GM19351 (cell line): Measurements from ENCODE around the gene LRRC75A.

Experiments used
- ATAC-seq: cut with Tn5 transposase; IDR thresholded peaks from one replicate; pipeline ENCODE4 v1.9.1; 2021; ENCODE audit warnings: mild to moderate bottlenecking, moderate library complexity; ENCODE audit not compliant: unreplicated experiment

LRRC75A gene

GRCh38 chr17:16494059-16494458 lies 2.1 kb upstream of the LRRC75A start:
- ATAC-seq: no peak

DNA sequence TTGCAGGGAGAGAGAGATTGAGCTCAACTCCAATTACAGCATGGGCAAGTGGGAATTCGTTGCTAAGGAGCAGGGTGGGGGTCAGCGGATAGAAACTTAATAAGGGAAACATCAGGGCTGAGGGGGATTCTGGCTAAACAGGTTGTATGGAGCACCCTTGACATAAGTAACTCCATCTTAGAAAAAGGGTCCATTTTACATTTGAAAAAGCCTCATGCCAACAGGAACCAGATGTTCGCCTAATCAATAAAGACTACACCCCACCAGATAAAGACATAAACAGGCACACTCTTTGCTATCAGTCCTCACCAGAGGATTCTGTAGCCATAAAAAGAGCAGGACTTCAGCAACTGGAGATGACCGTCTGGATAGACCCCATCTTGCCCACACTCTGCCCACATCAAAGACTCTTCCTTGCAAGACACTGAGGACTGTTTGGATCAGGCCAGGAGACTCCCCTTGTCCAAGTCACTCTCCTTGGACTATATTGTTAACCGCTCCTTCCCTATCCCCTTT lies 1.6 kb upstream of the LRRC75A start:
- no peak for ATAC-seq

DNA sequence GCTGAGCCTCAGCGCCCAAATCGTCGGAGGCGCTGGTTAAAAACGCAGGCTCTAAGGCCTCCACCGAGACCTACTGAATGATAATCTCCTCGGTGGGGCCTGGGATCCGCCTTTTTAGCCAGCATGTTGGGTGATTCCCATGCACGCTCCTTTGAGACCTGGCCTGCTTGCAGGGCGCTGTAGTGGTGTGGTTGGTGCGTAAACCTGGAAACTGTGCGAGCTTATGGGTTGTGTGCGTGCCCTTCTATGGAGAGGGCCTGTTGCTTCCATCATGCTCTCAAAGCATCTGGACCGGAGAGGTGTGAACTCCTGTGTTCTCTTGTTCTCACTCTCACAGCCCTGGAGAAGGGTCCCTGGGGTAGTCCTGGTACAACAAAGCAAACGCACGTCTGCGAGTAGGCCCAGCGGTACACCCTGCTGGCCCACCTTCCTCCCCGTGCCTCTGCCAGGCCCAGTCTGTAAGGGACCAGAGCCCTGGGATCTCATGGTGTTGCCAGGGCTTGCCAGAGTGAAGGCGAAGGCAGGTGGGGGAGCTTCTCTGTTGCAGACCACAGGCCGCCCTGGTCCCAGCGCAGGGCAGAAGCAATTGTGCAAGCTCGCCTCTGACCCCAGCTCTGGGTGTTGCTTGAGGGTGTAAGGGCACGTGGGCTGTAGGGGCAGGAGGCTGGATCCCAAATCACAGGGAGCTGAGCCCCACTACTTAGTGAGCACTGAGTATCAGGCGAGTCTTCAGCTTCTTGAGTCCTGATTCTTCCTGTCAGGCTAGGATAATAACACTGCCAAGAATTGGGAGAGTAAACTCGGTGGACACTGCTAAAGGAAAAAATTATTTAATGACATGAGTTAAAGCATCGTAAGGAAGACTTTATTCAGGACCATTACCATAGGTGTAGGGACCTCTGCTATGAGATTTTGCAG lies 879 bp upstream of the LRRC75A start:
- ATAC-seq: no peak

GRCh38 chr17:16491131-16491702 lies 776 bp downstream of the LRRC75A start:
- ATAC-seq: no peak

GRCh38 chr17:16489431-16489830 lies 2.6 kb downstream of the LRRC75A start:
- ATAC-seq: no peak

DNA sequence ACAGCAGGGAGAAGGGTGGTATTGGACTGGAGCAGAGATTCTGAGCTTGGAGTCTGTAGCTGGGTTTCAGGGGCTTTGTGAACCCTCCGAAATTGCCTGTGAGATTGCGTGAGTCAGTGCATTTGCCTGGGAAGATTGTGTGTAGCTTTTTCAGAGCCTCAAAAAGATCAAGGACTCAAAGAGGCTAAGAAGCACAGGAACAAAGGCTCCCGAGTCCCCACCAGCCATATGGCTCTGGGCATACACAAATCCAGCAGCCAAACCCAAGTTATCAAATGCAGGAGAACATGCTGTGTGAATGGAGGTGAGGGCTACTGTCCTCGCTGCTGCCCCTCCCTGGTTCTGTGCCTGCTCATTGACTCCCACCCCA lies 3.0 kb downstream of the LRRC75A start:
- no peak for ATAC-seq

GRCh38 chr17:16488186-16488967 lies 3.6 kb downstream of the LRRC75A start:
- no peak for ATAC-seq

- ATAC-seq: no peak
These were observed 5.4 kb downstream of the LRRC75A start for GRCh38 chr17:16486373-16487250.

DNA sequence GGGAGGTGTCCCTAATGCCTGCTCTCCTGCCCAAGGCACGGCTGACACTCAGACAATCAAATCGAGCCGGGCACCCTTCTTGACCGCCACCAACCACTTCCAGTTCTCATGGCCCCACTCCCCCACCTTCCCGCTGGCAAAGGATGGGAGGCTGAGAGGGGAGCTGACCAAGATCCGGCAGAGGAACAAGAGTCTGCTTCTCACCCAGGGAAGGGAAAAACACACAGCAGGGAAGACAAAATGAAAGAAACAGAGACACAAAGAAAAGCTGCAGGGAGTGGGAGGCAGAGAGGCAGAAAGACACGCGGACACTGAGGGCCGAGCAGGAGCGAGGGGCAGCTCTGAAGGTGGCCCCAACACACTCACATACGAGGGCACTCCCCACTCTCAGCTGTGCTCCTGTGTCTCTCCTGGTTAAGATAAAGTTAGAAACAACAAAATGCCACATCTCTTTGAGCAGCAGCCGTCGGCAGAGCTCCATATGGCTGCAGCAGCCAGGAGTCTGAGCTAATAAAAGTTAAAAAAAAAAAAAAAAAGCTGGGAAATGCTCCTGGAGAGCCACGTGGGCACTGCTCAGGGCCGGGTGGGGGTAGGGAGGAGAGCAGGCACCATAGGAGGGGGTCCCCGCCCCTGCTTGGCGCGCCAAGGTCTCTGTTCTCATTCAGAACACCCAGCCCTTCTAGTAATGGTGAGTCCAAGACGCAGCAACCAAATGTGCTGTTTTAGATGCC lies 7.4 kb downstream of the LRRC75A start:
- ATAC-seq: no peak

DNA sequence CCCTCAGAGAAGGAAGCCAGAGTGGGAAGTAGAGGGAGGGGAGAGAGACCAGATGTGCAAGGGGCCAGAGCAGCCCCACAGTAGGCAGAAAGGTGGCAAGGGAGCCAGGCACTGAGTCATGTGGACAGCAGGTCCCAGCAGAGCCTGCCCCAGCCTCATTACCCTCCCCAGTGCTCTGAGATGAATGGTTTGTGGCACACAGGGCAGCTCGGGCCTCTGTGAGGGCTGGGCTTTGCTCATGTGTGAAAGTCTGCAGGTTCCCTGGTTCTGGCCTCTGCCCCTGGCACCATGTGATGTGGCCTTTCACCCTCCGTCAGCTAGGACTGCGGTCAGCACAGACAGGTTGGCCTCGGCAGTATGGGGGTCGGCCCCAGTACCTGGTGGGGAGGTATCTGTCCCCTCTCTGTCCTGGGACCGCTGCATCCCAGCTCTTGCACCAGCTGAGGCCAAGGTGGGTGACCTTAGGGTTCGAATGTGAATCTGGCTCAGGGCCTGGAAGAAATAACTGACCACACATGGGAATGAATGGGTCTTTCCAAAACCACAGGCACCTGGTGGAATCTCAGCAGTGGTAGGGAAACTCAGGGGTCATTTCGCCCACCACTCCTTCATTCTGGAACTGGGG lies 8.9 kb downstream of the LRRC75A start:
- ATAC-seq: no peak

DNA sequence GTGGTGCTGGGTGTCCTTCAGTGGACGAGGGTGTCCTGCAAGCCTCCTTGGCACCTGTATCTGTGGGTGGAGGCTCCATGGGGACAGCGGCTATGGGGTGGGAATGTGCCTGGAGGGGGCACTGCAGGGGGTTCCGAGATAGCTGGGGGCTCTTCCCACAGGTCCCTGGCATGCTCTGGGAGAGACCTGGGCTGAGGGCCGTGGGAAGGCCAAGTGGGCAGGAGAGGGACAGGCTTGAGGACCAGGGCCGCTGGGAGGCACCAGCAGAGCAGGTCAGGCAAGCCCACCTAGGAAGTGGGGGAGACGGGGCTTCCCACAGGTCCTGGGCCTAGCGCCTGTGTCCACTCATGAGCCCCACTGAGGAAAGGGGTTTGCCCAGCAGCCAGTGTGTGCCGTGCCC lies 9.7 kb downstream of the LRRC75A start:
- no peak for ATAC-seq

DNA sequence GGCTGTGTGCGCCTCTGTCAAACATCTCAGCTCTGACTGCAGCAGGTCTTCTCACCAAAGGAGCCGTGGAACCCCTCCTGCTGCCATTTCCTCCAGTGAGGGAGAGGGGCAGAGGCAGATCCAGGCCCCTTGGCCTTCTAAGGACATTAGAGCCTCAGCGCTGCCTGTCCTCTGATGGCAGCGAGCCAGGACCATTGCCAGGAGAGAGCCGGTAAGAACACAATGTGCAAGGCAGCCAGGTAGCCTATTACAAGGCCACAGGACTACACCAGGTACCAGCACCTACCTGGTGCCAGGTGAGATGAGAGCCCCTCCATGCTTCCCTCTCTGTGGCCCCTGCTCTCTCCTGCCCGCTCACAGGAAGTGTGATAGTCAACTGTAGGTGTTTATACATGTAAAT lies 11.0 kb downstream of the LRRC75A start:
- no peak for ATAC-seq

- no peak for ATAC-seq
These were observed 12.7 kb downstream of the LRRC75A start for GRCh38 chr17:16479264-16479663.

- ATAC-seq: no peak
These were observed 13.3 kb downstream of the LRRC75A start for GRCh38 chr17:16478649-16479048.

GRCh38 chr17:16477666-16478065 lies 14.3 kb downstream of the LRRC75A start:
- ATAC-seq: no peak

DNA sequence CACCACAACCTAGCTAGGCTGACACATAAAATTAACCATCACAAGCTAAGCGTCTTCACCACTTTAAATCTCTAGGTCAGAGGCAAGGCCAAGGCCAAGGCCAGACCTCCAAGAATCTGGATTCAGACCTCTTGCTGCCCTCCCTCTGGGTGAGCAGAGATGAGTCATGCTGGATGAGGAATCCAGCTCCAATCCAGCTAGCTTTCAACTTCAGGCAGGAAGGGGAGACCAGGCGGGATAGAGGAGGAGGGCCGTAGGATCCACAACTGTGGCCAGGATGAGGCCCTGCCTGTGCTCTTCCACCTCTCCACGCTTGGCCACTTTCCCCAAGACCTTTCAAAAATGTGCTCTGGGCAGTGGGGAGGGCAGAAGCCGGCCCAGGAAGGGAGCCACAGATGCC lies 14.7 kb downstream of the LRRC75A start:
- ATAC-seq: no peak

GRCh38 chr17:16475179-16475704 lies 16.8 kb downstream of the LRRC75A start:
- ATAC-seq: no peak

DNA sequence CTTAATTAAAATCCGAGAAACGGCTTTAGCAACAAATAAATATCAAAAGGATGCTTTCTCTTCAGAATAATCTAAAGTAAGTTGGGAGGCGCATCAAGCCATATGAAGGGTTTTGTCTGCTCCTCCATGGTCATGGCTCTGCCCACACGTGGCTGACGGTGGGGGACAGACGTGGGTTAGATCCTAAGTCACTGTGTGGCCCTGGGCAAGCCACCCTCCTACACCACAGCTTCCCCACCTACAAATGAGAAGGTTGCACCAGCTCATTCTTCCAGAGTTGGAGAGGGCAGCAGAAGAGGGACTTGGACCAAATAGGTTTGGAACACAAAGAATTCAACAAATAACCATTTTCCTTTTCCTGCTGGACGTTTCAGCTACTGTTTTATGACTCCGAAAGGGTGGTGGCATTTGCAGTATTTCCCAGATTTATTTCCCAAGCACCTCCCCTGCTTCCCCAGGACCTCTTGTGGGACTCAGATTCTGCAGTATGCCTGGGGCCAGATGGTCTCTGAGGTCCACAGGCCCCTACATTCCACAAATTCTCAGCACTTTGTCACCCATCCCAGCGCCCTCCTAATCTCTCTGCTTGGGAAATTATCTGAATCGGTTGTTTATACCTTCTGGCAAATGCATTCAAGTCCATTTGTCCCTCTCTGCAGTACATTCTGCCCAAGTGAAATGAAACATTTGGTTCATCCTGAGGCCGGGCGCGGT lies 17.8 kb downstream of the LRRC75A start:
- ATAC-seq: no peak
